Stomach (tissue), 9 donors: ENCODE data around the gene DGLUCY. TPM values are rescaled to one million over a fixed set of nuclear protein-coding genes. Genes with fewer than 3 reads are reported as not detected.

Source experiments
- DNase-seq, 2 donors: peaks; one replicate each; pipeline versions ENCODE4 v3.0.0 to v3.0.0-alpha.2; 2013 to 2019
- H3K27ac ChIP-seq, 5 donors: fragments of 200-600 bp in 4 of 5; sonication (generic) in 4 of 5; one replicate each; pipeline ENCODE4 v1.5.1; 2013 to 2019; ENCODE audit warnings: mild to moderate bottlenecking in 1 of 5, moderate library complexity in 1 of 5
- H3K27me3 ChIP-seq, 3 donors: fragments of 200-600 bp; sonication (generic); one replicate each; pipeline ENCODE4 v1.5.1; 2017 to 2019; ENCODE audit warnings: mixed run types in 1 of 3
- H3K36me3 ChIP-seq, 4 donors: fragments of 200-600 bp; sonication (generic); 1 replicate in 3 of 4; 2 replicates in 1 of 4; pipeline ENCODE4 v1.5.1; 2016 to 2019
- H3K4me1 ChIP-seq, 4 donors: fragments of 200-600 bp; sonication (generic); one replicate each; pipeline ENCODE4 v1.5.1; 2016 to 2019
- H3K4me3 ChIP-seq, 4 donors: fragments of 200-600 bp; sonication (generic) in 3 of 4; one replicate each; pipeline ENCODE4 v1.5.1; 2016 to 2019; ENCODE audit warnings: mild to moderate bottlenecking in 1 of 4
- H3K9me3 ChIP-seq, 4 donors: fragments of 200-600 bp; sonication (generic); one replicate each; pipeline ENCODE4 v1.5.1; 2016 to 2019
- CTCF ChIP-seq, 7 experiments: fragments of 450-650 bp in 4 of 7; fragments of 200-600 bp in 3 of 7; sonication (generic) in 3 of 7; IDR thresholded peaks; one replicate each; pipeline ENCODE4 v1.5.1; 2016 to 2019; ENCODE audit warnings: antibody characterized with exemption in 7 of 7, control low read depth in 2 of 7, mild to moderate bottlenecking in 1 of 7
- EP300 ChIP-seq: sonication (generic); formaldehyde crosslinking; IDR thresholded peaks from one replicate; pipeline ENCODE4 v1.6.1; 2017; ENCODE audit warnings: antibody characterized with exemption
- POLR2A ChIP-seq, 4 donors: fragments of 450-650 bp; IDR thresholded peaks; one replicate each; pipeline ENCODE4 v1.6.1; 2016; ENCODE audit warnings: antibody characterized with exemption in 4 of 4, control low read depth in 2 of 4, mild to moderate bottlenecking in 1 of 4, moderate library complexity in 1 of 4
- POLR2AphosphoS5 ChIP-seq, 3 donors: sonication (generic); formaldehyde crosslinking; IDR thresholded peaks; one replicate each; pipeline ENCODE4 v1.6.1; 2016; ENCODE audit warnings: antibody characterized with exemption in 3 of 3
- WGBS, 5 donors: extraction: QIAGEN DNeasy Blood & Tissue Kit in 3 of 5; methylation state at CpG; one replicate each; pipeline versions ENCODE4 v1.1.5 to v1.1.7; 2013 to 2018; 5-methylcytosine and 5-hydroxymethylcytosine counted together
- intact Hi-C: fragments of 100-400 bp; cut with DNase I; formaldehyde crosslinking; loops from one replicate; pipeline ENCODE4 v1.15.1; 2023; ENCODE audit warnings: low total_unique reads
- polyA plus RNA-seq, 3 donors: library from polyadenylated mRNA; stranded (reverse); fragments of 200-250 nt; gene quantifications; one replicate each; pipeline ENCODE4 v1.2.3, GENCODE V29; 2013
- total RNA-seq, 5 donors: library from RNA; depleted of rRNA; stranded (reverse); fragments of >200 nt; gene quantifications; one replicate each; pipeline versions ENCODE4 v1.1.0 to v1.2.3, GENCODE V29; 2014 to 2016
- donor health status: healthy with polysubstance abuse.
- donor health status: Bipolar disorder and iron deficiency.
- donor health status: healthy.

DGLUCY gene
- total and polyA plus RNA-seq, 8 donors: 24.1 to 122 (median 67.1) TPM

GRCh38 chr14:91238085-91238484, 124.2 kb downstream of the DGLUCY start:
- H3K4me3 ChIP-seq: no peak overlapping the region
- intact Hi-C loops: no loop called here
- TF ChIP-seq EP300 (no peak), POLR2A (IDR thresholded peaks at IDR 0.05) (no peak), POLR2AphosphoS5 (IDR thresholded peaks at IDR 0.05) (no peak), CTCF (IDR thresholded peaks at IDR 0.05) (no peak)

DNA sequence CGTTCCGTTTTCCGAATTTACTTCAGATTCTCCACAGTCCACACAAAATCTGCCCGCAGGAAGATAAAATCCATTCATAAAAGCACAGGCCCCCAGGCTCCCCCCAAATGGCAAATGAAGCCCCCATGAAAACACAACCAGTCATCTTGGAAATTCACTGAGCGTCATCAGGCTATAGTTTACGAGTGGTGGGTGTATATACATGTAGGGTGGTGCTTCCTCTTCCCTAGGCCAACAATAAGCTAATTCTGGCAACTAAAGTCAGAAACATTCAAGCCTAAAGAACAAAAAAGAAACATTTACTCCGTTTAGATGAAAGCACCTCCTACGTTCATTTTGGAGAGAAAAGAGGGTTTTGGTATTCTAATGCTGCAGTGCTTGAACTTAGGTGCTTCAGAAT, 124.8 kb downstream of the DGLUCY start:
- Histone ChIP-seq H3K9me3 (no peaks in the 10 kb centered on the region), H3K27me3 (no peaks in the 10 kb centered on the region), H3K4me3 (no peak overlapping the region), H3K36me3 (peaks cover 0 to 12% (median 9%) of the 10 kb centered on the region in 4 donors), H3K4me1 (peaks cover 0 to 29% (median 6%) of the 10 kb centered on the region in 4 donors), H3K27ac (peak overlapping the region in 1 of 5 donors; percentile 10)
- DNase-seq: no peak
- WGBS, 5 donors: 78 to 89% (median 83%) methylated on average over 8 of the region's 8 CpGs
- TF ChIP-seq POLR2AphosphoS5 (IDR thresholded peaks at IDR 0.05) (no peak), POLR2A (IDR thresholded peaks at IDR 0.05) (no peak), CTCF (IDR thresholded peaks at IDR 0.05) (no peak), EP300 (no peak)
- intact Hi-C loops: no loop called here

More at GRCh38 chr14:91238085-91238484, 124.2 kb downstream of the DGLUCY start:
- peaks cover 0 to 23% (median 1%) of the 10 kb centered on the region in 4 donors for H3K4me1 ChIP-seq
- no peaks in the 10 kb centered on the region for H3K27me3 ChIP-seq
- peak overlapping the region in 1 of 5 donors; percentile 10 for H3K27ac ChIP-seq
- H3K36me3 ChIP-seq: peaks cover 0 to 16% (median 10%) of the 10 kb centered on the region in 4 donors
- WGBS, 5 donors: 65 to 75% (median 74%) methylated on average over 4 of the region's 4 CpGs
- H3K9me3 ChIP-seq: no peaks in the 10 kb centered on the region
- DNase-seq: no peak

DNA sequence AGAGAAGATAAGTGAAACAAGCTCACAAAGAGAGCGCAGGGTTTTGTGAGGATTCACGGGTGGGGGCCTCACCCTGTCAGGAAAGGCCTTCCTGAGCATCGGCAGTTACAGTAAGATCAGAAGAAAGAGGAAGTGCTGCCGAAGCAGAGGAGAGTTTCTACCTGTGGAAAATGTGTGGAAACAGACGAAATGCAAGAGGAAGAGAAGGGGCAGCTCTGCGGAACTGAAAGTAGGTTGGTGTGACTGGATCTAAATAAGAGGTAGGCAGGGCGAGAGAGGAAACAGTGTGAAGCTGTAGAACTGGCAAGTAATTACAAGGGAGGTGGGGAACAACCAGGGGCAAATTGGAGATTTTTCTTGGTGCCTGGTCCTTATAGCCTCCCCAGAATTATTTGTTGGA, 128.0 kb downstream of the DGLUCY start:
- peak overlapping the region; percentile 7 to 23 (median 17) for H3K4me3 ChIP-seq

DNA sequence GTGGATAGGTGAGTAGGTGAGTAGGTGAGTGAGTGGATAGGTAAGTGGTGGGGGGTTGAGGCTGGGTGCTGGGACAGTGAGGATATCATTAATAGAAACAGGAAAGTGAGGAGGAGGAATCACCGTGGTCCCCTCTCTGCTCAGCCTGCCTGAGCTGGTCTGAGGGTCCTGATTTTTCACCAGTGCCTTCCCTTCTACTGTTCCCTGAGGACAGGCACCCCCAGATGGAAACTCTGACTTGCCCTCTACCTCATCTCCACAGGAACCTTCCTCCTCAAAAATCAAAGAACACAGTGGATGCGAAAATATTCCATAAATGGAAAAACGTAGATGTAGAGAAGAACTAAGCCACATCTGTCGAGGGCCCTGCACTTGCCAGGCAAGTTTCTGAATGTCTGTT, 128.8 kb downstream of the DGLUCY start:
- H3K9me3 ChIP-seq: no peaks in the 10 kb centered on the region
- no peaks in the 10 kb centered on the region for H3K27me3 ChIP-seq
- 66 to 82% (median 81%) methylated on average over 4 of the region's 4 CpGs for WGBS, 5 donors
- intact Hi-C loops: no loop called here
- H3K4me3 ChIP-seq: peak overlapping the region in 3 of 4 donors; percentile 16 to 23 (median 18)
- H3K27ac ChIP-seq: peak overlapping the region; percentile 63 to 83 (median 70)
- TF ChIP-seq POLR2AphosphoS5 (IDR thresholded peaks at IDR 0.05) (no peak), POLR2A (IDR thresholded peaks at IDR 0.05) (no peak), CTCF (IDR thresholded peaks at IDR 0.05) (no peak), EP300 (no peak)
- peaks cover 0 to 44% (median 22%) of the 10 kb centered on the region in 4 donors for H3K4me1 ChIP-seq
- no peaks in the 10 kb centered on the region for H3K36me3 ChIP-seq
- DNase-seq: no peak

More for the DNA sequence above, 128.0 kb downstream of the DGLUCY start:
- TF ChIP-seq EP300 (no peak), POLR2AphosphoS5 (IDR thresholded peaks at IDR 0.05) (no peak), POLR2A (IDR thresholded peaks at IDR 0.05) (no peak), CTCF (IDR thresholded peaks at IDR 0.05) (no peak)
- peak in 1 of 2 donors; percentile 47 for DNase-seq
- Histone ChIP-seq H3K4me1 (peaks cover 0 to 44% (median 22%) of the 10 kb centered on the region in 4 donors), H3K27me3 (no peaks in the 10 kb centered on the region), H3K9me3 (no peaks in the 10 kb centered on the region), H3K36me3 (no peaks in the 10 kb centered on the region), H3K27ac (peak overlapping the region; percentile 45 to 83 (median 70))
- intact Hi-C loops: no loop called here
- 56 to 64% (median 63%) methylated on average over 7 of the region's 7 CpGs for WGBS, 5 donors
